GM21619 (cell line): ENCODE data around the gene CD40.

Experiments used
- ATAC-seq: cut with Tn5 transposase; IDR thresholded peaks from one replicate; pipeline ENCODE4 v1.9.1; 2021; ENCODE audit not compliant: unreplicated experiment

The CD40 gene

GRCh38 chr20:46117704-46118467 is at the start of gene CD40:
Gene CD40, plus strand, starts transcription at chr20:46118314. Its CDS starts 30 bp downstream, at chr20:46118344.
- peak; percentile 59 for ATAC-seq

- ATAC-seq, result no peak
Observed at GRCh38 chr20:46070215-46070900, 47.8 kb upstream of the CD40 start.

DNA sequence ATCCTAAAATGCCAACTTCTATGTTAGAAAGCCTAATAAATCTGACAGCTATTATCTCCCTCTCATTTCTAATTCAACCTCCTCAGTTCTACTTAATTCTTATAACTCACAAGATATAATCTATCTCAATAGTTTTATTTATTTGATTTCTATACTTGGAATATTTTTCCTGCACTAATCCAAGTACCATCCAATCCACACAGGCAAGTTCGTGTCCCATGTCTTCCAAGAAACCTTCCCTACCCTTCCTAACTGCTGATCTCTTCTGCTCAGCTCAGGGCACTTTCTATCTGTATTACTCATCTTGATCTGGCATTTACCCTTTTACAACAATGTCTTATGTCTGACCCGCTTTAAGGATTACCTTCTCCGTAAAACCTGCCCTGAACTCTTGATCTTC is 46.5 kb upstream of the CD40 start:
- ATAC-seq, result no peak

- no peak for ATAC-seq
Observed at GRCh38 chr20:46073024-46073423, 45.1 kb upstream of the CD40 start.

- no peak for ATAC-seq
Observed at GRCh38 chr20:46073443-46073842, 44.7 kb upstream of the CD40 start.

DNA sequence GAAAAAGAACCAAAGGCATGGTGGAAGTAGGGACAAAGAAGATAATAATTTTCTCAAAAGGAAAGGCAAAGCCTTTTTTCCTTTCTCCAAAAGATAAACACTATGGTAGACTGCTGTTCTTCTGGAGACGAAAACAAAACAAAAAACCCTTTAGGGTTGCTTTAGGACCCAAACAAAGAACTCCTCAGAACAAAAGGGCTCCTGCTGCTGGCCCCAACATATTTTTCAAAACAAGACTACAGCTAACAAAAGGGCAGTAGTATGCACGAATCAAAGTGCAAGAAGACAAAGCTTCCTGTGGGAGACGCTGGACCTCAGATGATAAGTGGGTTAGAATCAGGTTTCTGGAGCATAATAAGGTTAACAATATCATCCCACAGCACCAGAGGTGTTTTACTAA is 44.1 kb upstream of the CD40 start:
- no peak for ATAC-seq

GRCh38 chr20:46076806-46077205 is 41.3 kb upstream of the CD40 start:
- ATAC-seq, result no peak

DNA sequence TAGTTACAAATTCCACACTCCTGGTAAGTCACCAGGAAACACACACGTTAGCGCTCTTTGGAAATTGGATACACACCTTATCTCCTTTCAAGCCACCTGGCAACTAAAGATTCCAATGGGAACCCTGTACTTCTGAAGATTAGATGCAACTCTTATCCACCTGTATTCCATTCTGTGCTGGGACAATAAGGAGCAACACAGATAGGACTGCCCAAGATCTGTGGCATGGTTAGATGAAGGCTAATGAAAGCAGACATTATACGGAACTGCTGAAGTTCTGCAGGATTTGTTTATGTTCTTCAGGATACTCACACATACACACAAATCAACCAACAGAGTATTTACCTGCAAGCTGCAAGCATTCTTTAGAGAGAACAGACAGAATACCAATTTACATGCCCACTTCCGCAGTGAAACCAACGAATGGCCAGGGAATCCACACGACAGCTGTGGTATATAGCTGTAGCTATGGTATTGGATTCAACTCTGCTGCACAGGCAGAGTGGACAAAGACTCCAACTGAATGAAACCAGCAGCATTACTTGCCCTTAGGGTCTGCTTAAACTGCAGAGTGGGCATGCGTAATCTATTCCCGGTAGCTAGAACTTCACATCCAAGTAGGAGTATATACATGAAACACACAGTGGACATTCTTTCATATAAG is 40.3 kb upstream of the CD40 start:
- no peak for ATAC-seq

- no peak for ATAC-seq
Observed at GRCh38 chr20:46078954-46079353, 39.2 kb upstream of the CD40 start.

DNA sequence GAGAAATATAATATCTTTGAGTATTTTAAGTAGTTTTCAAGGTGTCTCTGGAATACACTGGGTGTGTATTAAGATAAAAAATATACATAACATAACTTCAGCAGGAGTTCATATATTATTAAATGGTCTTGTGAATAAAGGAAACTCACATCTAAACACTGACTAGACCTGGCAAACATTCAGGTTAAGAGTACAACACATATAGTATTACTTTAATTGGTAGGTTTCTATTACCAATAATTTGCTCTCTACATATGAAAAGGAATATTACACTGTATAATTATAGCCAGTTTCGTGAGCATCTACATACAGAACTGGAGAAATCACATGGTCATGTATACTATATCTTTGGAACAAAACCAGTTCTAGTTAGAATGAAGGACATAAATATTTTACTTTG is 37.0 kb upstream of the CD40 start:
- no peak for ATAC-seq

DNA sequence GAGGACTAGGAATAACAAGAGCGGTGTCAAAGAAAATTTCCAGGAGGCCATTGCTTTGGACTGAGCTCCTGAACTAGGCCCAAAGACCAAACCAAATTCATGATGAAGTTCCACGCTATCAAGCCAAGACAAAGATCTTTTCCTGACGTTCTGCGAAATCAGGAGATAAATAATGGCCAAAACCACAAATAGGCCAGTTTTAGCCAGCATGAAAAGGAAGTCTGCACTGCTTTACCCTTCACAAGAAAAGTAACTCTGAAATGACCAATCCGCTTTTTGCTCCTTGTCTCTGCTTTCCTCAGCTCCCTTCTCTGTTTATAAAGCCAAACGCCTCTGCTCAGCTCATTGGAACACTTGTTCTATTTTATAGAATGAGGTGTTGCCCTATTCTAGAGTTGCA is 35.0 kb upstream of the CD40 start:
- ATAC-seq, result no peak

- ATAC-seq, result no peak
Observed at GRCh38 chr20:46083531-46084061, 34.5 kb upstream of the CD40 start.

- ATAC-seq, result no peak
Observed at GRCh38 chr20:46084805-46085178, 33.3 kb upstream of the CD40 start.

GRCh38 chr20:46085179-46085851 is 32.8 kb upstream of the CD40 start:
- no peak for ATAC-seq

GRCh38 chr20:46087161-46087560 is 31.0 kb upstream of the CD40 start:
- no peak for ATAC-seq

DNA sequence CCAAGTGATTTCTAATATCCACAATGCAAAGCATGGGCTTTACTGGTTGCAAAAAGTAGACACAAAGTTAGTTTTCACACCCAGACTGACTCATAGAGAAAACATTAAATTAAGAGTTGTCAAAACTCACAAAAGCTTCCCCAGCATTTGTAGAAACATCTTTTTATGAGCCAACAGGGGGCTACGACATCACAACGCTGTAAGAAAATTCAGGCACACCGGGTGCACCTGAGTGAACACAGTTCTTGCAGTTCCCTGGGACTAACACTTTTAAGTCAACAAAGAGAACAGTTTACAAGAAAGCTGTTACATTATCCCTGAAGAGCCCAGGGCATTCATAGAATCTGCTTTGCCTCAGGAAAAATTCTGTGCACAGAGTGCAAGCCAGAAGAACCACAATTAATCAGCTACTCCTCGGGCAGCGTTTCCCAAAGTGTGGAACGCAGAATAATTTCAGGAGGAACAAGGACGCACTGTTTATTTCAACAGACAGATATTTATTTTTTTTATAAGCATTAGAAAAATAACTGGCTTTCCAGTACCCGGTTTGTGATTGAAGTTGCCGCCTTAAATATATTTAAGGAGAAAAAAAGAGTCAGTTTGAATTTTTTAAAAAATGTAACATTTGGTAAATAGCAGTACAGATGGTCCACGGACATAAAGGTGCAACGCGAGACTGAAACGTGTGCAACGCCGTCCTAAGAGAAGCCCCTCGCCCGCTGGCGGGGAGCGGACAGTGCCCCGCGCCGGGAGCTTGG is 29.5 kb upstream of the CD40 start:
- ATAC-seq, result peak; percentile 1

- peak; percentile 20 for ATAC-seq
Observed at GRCh38 chr20:46089167-46089416, 29.0 kb upstream of the CD40 start.

- ATAC-seq, result peak; percentile 80
Observed at GRCh38 chr20:46089417-46090388, 28.4 kb upstream of the CD40 start, which contains the start of gene NCOA5. Gene NCOA5, minus strand, starts transcription at chr20:46089962. Its CDS starts 10,538 bp downstream, at chr20:46079424.
